GM19438 (cell line): Measurements from ENCODE around the gene HTR7.
"Not testable (repeated sequence)": the region's sequence is repeated elsewhere in the genome, so short reads cannot be mapped to it uniquely, and the experiment has no call there.

Source experiments
- ATAC-seq: cut with Tn5 transposase; IDR thresholded peaks from one replicate; pipeline ENCODE4 v1.9.1; 2021; ENCODE audit warnings: low read depth; ENCODE audit not compliant: unreplicated experiment

Gene HTR7

DNA sequence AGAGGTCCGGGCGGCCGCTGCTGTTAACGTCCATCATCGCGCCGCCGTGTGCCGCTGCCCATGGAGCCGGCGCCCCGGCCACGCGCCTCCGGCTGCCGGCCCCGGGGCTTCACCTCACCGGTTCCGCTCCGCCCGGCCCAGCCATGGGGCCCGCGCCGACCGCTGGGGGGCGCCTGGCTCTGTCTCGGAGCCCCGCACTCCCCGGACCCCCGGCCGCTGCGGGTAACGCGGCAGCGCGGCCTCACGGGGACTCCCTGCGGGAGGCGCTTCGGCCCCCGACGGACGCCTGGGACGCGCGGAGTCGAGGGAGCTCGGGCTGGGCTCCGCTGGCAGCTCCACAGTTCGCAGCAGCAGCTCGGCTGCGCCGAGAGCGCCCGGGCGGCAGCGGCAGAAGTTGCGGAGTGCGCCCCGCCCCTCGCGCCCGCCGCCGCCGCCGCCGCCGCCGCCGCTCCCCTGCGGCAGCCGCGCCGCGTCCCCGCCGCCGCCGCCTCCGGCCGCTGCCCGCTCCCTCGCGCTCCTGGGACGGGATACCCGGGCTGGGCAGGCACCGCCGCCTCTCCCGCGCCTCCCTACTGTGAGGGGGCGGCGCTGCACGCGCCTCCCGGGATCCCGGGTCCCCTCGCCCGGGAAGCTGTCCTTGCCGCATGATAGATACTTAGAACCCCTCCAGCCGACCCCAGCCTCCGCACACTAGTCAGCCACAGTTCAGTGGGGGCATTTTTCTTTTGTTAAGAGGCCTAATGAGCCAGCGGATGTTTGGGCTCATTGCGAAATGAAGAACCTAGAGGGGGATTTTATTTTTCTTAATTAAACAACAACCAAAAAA is at the start of gene HTR7:
TSS of gene HTR7 (minus strand) at position 405 of the 826 bp plus-strand sequence. CDS start at position 37, 368 bp downstream.
- ATAC-seq: peak; percentile 68

DNA sequence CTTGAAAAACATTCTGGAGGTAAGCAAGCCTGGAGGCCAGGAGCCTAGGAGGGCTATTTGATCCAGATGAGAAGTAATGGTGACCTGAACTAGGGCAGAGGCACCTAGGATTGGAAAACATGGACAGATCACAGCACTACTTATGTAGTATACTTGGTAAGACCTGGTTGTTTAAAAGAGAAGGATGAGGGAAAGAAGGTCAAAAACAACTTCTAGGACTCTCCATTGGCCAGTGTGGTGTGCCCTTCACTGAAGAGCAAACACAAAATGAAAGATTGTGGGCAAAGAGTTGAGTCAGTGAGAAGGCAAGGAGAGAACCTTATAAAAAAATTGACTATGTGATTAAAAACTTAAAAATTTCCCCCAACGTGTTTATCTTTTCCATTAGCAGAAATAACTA is 48.8 kb upstream of the HTR7 start:
- ATAC-seq: no peak

DNA sequence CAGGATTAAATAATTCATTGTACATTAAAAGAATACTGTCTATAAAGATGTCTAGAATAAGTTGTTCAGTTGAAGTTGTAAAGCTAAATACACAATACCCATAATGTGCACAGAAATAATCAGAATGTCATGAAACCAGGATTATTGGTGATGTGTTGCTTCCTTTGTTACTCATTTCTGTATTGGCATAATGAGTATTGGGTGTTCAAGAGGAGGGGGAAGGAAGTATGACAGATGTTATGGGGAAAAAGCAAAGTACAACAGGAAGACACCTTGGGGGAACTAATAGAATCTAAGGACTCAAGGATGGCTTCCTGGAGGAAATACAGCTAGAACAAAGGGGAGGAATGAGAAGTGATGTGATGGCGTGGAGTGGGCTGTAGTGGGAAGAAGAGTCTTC is 48.1 kb upstream of the HTR7 start:
- no peak for ATAC-seq

DNA sequence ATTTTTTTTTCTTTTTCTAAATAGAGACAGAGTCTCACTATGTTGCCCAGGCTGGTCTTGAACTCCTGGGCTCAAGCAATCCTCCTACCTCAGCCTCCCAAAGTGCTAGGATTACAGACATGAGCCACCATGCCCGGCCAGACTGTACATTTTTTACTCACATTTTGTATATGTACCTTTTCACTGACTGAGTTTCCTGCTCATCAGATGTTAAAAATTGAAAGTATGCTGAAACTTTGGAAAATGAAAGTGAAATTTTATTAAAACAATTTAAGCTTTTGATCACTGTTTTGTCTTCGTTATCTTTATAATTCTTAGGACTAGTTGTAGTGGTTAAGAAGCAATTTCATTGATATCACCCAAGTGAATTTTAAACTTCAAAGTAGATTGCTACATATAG is 39.1 kb upstream of the HTR7 start:
- ATAC-seq: not testable (repeated sequence)

DNA sequence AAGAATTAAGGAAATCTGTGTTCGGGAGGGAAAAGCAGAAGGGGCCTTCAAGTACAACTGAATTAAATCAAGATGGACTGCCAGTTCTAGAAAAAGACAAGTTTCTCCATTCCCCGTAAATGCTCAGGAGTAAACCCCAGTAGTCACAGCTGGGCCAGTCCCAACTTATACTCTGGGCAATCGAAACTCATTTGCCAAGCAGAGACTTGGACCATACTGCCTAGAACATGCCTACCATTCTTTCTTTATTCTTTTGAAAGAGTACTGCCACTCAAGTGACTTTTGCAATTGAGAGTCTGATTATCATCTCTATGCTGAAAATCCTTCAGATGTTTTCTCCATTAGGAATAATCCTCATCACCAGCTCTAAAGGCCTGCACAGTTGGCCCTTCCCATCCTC is 35.4 kb upstream of the HTR7 start:
- ATAC-seq: no peak

DNA sequence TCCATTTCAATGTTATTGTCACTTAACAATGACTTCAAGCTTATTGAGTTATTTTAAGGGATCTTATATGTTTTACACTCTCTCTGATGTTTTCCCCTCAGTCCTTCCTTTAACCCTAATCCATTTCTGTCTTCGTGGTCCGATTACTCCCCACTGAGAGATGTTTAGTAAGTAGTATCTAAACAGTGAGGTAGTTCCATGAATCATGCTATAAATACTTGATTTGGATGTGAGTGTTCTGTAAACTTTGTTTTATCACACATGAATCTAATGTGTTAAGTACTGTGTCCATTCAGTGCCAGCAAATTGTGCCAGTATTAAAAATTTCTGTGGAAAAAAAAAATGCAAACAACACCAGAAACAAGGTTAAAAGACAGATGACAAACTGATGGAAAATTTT is 32.5 kb upstream of the HTR7 start:
- no peak for ATAC-seq

DNA sequence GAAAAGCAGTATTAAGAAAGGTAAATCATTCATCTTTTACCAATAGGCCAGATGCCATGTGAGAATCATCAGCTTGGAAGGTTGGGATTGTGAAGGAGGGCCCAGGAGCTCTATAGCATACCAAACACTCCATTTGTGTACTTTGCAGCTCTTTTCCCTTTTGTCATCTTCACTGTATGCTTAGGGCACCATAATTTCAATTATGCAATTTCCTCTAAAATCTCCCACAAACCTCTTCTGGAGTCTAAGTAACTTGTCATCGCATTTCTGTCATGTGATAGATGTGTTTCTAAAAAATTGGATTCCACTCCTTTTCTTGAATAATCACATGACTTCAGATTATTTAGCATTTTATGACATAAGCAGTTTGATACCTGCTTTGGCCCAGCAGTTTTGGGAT is 31.8 kb upstream of the HTR7 start:
- ATAC-seq: no peak

DNA sequence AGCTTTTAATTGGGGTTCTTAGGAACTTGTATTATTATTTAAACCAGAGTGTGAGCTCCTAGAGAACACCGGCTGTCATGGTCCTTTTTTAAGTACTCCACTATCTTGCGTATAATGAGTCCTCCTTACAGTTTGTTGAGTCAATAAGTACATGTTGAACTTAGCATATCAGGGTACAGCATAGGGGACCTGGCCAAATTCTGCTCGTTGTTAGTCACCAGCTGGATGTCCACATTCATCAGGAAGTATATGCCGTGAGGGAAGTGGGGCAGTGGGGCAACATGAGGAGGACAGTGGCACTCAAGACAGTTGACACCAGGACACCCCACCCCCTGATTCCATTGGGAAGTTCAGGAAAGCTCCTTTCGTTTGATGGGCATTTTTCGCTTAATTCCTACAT is 30.5 kb upstream of the HTR7 start:
- no peak for ATAC-seq

DNA sequence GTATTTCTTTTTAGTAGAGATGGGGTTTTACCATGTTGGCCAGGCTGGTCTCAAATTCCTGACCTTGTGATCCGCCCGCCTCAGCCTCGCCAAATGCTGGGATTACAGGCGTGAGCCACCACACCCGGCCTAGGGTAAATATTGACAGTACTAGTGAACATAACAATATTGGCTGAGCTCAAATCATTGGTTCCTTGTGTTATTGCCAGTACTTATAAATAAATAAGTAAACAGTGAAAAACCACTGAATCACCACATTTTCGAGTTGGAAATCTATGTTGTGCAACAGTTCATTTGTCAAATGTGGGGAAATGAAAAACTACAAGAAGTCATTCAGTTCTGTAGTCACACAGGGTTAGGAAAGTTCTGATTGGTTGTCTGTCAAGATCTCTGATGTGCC is 29.7 kb upstream of the HTR7 start:
- ATAC-seq: no peak

DNA sequence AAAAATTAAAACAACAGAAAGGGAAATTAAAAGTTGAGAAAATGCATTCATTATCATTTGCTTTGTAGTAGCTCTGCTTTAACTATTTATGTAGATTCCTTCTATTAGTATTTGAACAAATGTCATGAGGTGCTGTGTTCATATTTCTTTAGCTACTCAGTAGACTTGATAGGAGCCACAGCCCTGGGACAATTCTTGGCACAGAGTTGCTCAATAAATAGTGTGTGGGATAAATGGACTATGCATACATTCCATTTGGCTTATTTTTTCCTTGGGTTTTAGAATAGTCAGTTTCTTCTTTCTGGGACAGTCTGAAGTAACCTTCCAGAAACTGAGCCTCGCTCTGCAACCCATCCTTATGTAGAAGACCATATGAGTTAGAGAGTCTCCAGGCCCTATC is 27.3 kb upstream of the HTR7 start:
- no peak for ATAC-seq

DNA sequence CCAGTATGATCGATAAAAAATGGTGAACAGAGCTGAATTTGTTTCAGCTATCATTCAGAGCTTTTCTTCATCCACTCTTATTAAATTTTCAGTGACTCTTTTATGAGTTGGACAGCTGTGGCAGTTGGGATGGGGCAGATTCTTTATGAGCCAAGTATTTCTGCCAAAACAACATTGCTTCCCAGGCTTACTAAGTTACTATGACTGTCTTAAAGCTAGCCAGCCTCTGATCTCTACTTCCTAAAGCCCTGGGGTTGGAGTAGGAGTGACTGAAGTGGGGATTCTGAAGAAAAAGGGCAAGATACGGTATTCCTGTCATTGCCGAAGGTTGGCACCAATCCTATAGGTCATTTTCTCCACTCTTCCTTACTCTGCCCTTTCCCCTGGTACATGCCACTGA is 26.6 kb upstream of the HTR7 start:
- ATAC-seq: no peak

DNA sequence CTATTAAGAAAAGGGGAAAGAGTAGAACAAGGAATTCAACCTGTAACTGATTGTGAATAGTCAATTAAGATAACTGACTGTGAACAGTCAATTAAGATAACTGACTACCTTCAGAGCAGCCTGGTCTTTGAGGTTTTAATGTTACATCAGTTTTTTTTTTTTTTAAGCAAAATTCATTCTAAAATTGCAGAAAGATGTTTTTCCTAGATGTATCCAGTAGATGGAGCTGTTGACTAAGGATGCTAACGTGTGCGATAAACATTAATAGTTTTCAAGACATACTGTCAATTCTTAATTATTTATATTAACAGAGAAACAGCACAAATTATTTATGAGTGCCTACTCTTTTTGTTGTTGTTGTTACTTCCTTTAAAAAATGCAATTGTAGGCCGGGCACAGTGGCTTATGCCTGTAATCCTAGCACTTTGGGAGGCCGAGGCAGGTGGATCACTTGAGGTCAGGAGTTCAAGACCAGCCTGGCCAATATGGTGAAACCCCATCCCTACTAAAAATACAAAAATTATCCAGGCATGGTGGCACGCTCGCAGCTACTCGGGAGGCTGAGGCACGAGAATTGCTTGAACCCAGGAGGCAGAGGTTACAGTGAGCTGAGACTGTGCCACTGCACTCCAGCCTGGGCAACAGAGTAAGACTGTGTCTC is 22.4 kb upstream of the HTR7 start:
- not testable (repeated sequence) for ATAC-seq

DNA sequence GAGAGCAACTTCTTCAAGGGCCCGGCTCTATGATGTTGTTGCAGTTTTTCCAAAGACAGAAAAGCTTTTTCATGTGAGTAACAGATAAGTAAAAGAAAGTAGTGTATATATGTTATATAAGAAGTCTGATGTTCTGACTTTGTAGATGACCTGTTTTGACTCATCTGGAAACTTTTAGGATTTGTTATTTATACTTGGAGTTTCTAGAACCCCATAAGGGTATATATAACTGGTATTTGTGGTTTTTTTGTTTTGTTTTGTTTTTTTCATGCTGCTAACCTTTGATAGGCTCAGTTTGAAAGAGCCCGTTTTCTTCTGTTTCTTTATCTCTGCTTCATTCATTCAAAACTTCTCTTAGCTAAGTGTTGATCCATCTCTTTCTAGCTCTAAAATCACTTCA is 21.2 kb upstream of the HTR7 start:
- ATAC-seq: no peak

DNA sequence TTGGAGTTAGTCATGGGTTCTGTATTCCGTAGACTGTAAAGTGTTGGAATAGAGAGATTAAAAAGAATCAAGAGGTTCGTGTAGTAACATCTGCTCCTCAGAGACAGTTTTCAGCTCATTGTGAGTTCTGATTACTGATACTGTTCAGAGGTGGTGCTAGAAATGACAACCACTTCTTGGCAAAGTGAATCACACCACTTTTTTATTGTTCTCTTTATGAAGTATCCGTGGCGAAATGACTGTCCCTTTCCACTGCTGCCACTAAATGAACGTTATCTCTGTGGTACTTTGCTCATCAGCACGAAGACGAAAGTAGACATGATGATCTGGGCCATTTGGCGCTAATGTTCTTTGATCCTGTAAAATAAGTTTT is 14.8 kb upstream of the HTR7 start:
- ATAC-seq: no peak

DNA sequence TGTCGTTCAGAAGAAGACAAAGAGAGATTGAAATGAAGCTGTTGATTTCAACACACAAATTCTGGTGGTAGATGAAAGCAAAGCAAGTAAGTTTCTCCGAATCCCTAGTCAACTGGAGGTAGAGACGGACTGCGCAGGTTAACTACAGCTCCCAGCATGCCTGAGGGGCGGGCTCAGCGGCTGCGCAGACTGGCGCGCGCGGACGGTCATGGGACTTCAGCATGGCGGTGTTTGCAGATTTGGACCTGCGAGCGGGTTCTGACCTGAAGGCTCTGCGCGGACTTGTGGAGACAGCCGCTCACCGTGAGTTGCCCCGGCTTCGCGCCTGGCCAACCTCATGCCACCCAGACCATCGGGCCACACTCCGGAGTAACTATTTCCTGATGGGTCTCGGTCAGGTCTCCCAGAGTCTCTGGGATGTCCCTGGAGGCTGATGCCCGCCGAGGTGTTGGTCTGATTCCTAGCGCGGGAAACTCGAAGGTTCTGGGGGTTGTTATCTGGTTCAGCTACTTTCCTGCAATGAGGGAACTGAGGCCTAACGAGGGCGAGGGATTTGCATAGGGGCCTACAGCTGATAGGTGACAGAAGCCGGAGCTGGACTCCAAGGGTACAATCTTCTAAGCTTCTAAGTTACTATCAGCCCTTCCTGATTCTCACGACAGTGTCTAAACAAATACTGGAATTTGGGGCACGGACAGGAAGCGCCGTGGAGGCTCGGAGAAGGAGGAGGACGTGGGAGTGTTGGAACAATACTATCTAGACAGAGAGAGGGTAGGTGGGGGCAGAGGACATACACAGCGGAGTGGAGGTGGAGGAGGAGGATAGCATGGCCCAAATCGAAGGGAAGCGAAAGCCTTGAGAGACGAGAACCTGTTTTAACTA is 14.2 kb upstream of the HTR7 start, which contains the start of gene RPP30:
TSS of gene RPP30 (plus strand) at position 209 of the 882 bp plus-strand sequence. CDS start at position 222, 13 bp downstream.
- peak; percentile 99 for ATAC-seq

DNA sequence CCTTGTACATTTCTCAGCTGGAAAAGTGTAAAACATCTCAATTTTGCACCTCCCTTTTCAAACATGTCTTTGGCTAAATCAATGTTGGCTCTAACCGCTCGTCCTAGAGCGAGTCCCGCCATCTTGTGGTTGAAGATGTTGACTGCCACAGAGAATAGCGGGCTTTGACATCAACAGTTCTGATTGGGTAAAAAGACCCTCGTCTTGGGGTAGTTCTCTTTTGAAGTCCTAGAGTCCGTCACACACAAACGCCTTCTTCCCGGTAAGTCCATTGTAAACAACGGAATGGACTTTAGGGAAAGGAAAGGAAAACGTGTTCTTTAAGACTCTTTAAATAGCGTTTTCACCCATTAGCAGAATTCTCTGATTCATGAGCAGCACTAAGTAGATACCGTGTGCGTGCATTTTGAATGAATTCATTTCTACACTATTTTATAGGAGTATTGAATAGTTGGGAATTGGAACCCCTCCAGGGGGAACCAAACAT is 13.5 kb upstream of the HTR7 start:
- ATAC-seq: peak; percentile 42

DNA sequence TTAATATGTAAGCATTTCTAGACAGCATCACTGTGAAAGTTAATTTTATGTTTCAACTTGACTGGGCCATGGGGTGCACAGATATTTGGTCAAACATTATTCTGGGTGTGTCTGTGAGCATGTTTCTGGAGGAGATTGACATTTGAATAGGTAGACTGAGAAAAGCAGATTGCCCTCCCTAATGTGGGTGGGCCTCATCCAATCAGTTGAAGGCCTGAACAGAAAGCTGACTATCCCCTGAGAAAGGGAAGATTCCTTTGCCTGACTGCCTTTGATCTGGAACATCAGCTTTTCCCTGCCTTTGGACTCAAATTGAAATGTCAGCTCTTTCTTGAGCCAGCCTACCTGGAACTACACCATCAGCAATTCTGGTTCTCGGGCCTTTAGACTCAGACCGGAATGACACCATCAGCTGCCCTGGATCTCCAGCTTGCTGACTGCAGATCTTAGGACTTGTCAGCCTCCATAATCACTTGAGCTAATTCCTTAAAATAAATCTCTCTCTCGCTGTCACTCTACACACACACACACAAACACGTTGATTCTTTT is 8.3 kb upstream of the HTR7 start:
- no peak for ATAC-seq

DNA sequence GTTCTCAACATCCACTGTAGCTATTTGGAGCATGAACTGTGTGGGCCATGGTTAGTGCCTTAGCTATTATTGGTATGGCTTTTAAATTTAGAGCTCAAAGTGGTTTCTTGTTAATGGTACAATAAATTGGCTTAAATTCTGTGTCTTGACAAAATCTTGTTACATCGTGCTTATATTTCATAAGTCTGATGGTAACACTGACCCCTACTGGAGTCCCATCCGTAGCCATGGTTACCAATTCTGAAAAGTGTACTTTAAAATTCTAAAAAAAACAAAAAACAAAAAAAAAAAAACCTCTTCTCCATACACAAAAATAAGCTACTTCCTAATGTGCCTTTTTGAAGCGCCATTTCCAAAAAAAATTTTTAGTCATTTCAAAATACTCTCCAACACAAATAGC is 7.6 kb upstream of the HTR7 start:
- no peak for ATAC-seq

DNA sequence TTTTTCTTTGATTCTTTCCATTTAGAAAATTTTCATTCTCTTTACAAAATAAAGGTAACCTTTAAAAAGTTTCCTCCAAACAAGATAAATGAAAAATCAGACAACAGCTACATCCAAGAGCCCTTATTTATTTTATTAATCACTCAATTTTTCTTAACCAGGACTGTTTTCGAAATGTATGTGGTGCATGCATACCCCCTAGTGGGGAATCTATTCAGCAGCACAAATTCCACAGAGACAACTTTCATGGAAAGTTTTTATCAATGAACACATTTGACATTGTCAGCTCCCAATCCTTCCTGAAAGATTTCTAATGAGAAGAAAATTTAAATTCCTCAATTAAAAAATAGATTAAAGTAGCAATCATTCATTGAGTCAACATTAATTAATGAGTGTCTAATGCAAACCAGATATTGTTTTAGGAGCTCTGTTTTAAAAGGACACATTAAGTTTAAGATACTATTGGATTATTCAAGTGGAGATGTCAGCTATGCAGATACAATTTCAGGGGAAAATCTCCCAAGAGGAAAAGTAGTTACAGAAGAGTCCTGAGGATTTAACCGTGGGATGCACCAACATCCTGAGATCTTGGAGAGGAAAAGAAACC is 5.2 kb upstream of the HTR7 start:
- no peak for ATAC-seq

DNA sequence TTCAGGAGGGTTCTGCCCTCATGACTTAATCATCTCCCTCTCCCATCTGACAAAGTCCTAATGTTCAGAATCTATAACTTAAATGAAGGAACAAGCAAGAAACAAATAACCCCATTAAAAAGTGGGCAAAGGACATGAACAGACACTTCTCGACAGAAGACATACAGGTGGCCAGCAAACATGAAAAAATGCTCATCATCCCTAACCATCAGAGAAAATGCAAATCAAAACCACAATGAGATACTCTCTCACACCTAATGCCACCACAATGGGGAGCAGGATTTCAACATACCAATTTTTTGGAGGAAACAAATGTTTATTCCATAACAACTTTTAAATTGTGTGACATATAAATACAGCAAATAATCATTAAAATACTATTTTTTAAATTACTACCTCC is 3.0 kb upstream of the HTR7 start:
- no peak for ATAC-seq
